GM21390 (cell line): ENCODE measurements around the gene GPD1L.
"Not testable (repeated sequence)": the region's sequence is repeated elsewhere in the genome, so short reads cannot be mapped to it uniquely, and the experiment has no call there.

Source experiments
- ATAC-seq: cut with Tn5 transposase; IDR thresholded peaks from one replicate; pipeline ENCODE4 v1.9.1; 2021; ENCODE audit not compliant: unreplicated experiment

The GPD1L gene

GRCh38 chr3:32106132-32106928 is at the start of gene GPD1L:
GPD1L (plus strand) TSS chr3:32106620; CDS start chr3:32106712, 92 bp downstream.
- peak; percentile 100 for ATAC-seq

GRCh38 chr3:32058465-32058864 is 48.0 kb upstream of the GPD1L start:
- ATAC-seq, result not testable (repeated sequence)

GRCh38 chr3:32062950-32063582 is 43.4 kb upstream of the GPD1L start:
- no peak for ATAC-seq

- no peak for ATAC-seq
Measured at GRCh38 chr3:32066686-32067085, 39.7 kb upstream of the GPD1L start.

GRCh38 chr3:32074194-32074593 is 32.2 kb upstream of the GPD1L start:
- ATAC-seq, result not testable (repeated sequence)

GRCh38 chr3:32076566-32076965 is 29.9 kb upstream of the GPD1L start:
- no peak for ATAC-seq

- no peak for ATAC-seq
Measured at GRCh38 chr3:32077260-32078084, 28.9 kb upstream of the GPD1L start.

- no peak for ATAC-seq
Measured at GRCh38 chr3:32078085-32078634, 28.3 kb upstream of the GPD1L start.

- no peak for ATAC-seq
Measured at GRCh38 chr3:32078864-32079263, 27.6 kb upstream of the GPD1L start.

GRCh38 chr3:32082721-32083120 is 23.7 kb upstream of the GPD1L start:
- no peak for ATAC-seq

- ATAC-seq, result no peak
Measured at GRCh38 chr3:32083702-32084270, 22.6 kb upstream of the GPD1L start.

GRCh38 chr3:32084870-32085269 is 21.6 kb upstream of the GPD1L start:
- no peak for ATAC-seq

- ATAC-seq, result no peak
Measured at GRCh38 chr3:32086464-32086863, 20.0 kb upstream of the GPD1L start.

- ATAC-seq, result no peak
Measured at GRCh38 chr3:32089476-32089875, 16.9 kb upstream of the GPD1L start.

GRCh38 chr3:32093204-32093603 is 13.2 kb upstream of the GPD1L start:
- no peak for ATAC-seq

- no peak for ATAC-seq
Measured at GRCh38 chr3:32095431-32095830, 11.0 kb upstream of the GPD1L start.

GRCh38 chr3:32097768-32098167 is 8.7 kb upstream of the GPD1L start:
- peak; percentile 72 for ATAC-seq

- ATAC-seq, result no peak
Measured at GRCh38 chr3:32098528-32098927, 7.9 kb upstream of the GPD1L start.

GRCh38 chr3:32100465-32100864 is 6.0 kb upstream of the GPD1L start:
- ATAC-seq, result no peak

- ATAC-seq, result no peak
Measured at GRCh38 chr3:32102289-32102688, 4.1 kb upstream of the GPD1L start.

GRCh38 chr3:32104492-32104891 is 1.9 kb upstream of the GPD1L start:
- no peak for ATAC-seq
